PC-9 (cell line): ENCODE data around the gene TMEM232. TPM values are rescaled to one million over a fixed set of nuclear protein-coding genes. Genes with fewer than 3 reads are reported as not detected.

ENCODE experiments used
- BruUV-seq: library from RNA; stranded (reverse); fragments of 400-500 nt; replicated peaks from 2 replicates; lab custom pipeline; 2021; lab: Mats Ljungman, UMichigan
- CTCF ChIA-PET: fragments of 300-600 bp; sonication (Branson Sonifier 250); formaldehyde crosslinking; loops from one replicate; lab custom pipeline; 2022; ENCODE audit warnings: antibody characterized with exemption; lab: Charles Lee
- POLR2A ChIA-PET: fragments of 300-600 bp; sonication (Branson Sonifier 250); formaldehyde crosslinking; loops from one replicate; lab custom pipeline; 2022; ENCODE audit warnings: antibody characterized with exemption; ENCODE audit not compliant: unreplicated experiment; lab: Charles Lee
- DNase-seq, 2 experiments: peaks; one replicate each; pipeline versions ENCODE4 v3.0.0 to v3.0.0-alpha.2; 2015 to 2022; ENCODE audit warnings: mixed read lengths in 1 of 2
- H2AFZ ChIP-seq: fragments of 200-600 bp; sonication (generic); 2 replicates; pipeline ENCODE4 v1.8.1; 2017; ENCODE audit warnings: antibody characterized with exemption
- H3F3A ChIP-seq: fragments of 200-600 bp; sonication (generic); 2 replicates; pipeline ENCODE4 v1.8.1; 2017; ENCODE audit warnings: antibody characterized with exemption, mild to moderate bottlenecking, low read depth; ENCODE audit not compliant: insufficient read depth
- H3K27ac ChIP-seq: fragments of 200-600 bp; sonication (generic); 2 replicates; pipeline ENCODE4 v1.6.1; 2016; ENCODE audit warnings: mixed run types
- H3K27me3 ChIP-seq: fragments of 200-600 bp; sonication (generic); 2 replicates; pipeline ENCODE4 v1.6.1; 2016; ENCODE audit warnings: low read depth, mixed run types; ENCODE audit not compliant: insufficient read depth
- H3K36me3 ChIP-seq: fragments of 200-600 bp; sonication (generic); 2 replicates; pipeline ENCODE4 v1.6.1; 2016; ENCODE audit warnings: low read depth, mixed run types
- H3K4me1 ChIP-seq: fragments of 200-600 bp; sonication (generic); replicated peaks from 2 replicates; pipeline ENCODE4 v1.6.1; 2016; ENCODE audit warnings: mixed run types; ENCODE audit not compliant: insufficient read depth
- H3K4me2 ChIP-seq: fragments of 200-600 bp; sonication (generic); 2 replicates; pipeline ENCODE4 v1.6.1; 2017; ENCODE audit warnings: mixed run types
- H3K4me3 ChIP-seq: fragments of 200-600 bp; sonication (generic); 2 replicates; pipeline ENCODE4 v1.6.1; 2016; ENCODE audit warnings: mixed run types
- H3K79me2 ChIP-seq: fragments of 200-600 bp; sonication (generic); 2 replicates; pipeline ENCODE4 v1.6.1; 2017; ENCODE audit warnings: low read depth, mixed run types
- H3K9me2 ChIP-seq: fragments of 200-600 bp; sonication (generic); 2 replicates; pipeline ENCODE4 v1.8.1; 2017; ENCODE audit warnings: mild to moderate bottlenecking; ENCODE audit not compliant: insufficient read depth
- H3K9me3 ChIP-seq: fragments of 200-600 bp; sonication (generic); 2 replicates; pipeline ENCODE4 v1.8.1; 2016; ENCODE audit warnings: low read depth; ENCODE audit not compliant: insufficient read depth
- H4K20me1 ChIP-seq: fragments of 200-600 bp; sonication (generic); 2 replicates; pipeline ENCODE4 v1.8.1; 2017; ENCODE audit not compliant: insufficient read depth
- CTCF ChIP-seq: fragments of 200-600 bp; sonication (generic); conservative IDR thresholded peaks from 2 replicates; pipeline ENCODE4 v1.6.1; 2017; ENCODE audit warnings: mixed run types, antibody characterized with exemption, mild to moderate bottlenecking, moderate library complexity
- EZH2 ChIP-seq: fragments of 200-600 bp; sonication (generic); IDR thresholded peaks from 2 replicates; pipeline ENCODE4 v1.8.0; 2017; ENCODE audit warnings: antibody characterized with exemption, low read depth
- intact Hi-C: fragments of 100-400 bp; cut with micrococcal nuclease; formaldehyde crosslinking; loops from one replicate; pipeline ENCODE4 v1.10.0; 2022; ENCODE audit not compliant: unreplicated experiment
- total RNA-seq: library from RNA; stranded (reverse); gene quantifications from 2 replicates; pipeline ENCODE4 v1.2.3, GENCODE V29; 2021

Gene TMEM232
- total RNA-seq, 1 experiment from 2014 or later: 0.65 TPM

GRCh38 chr5:110612794-110613247 lies 113.7 kb downstream of the TMEM232 start:
- no peak overlapping the region for H3K27ac ChIP-seq
- H3F3A ChIP-seq: no peaks in the 10 kb centered on the region
- BruUV-seq: no TSS peak
- no peaks in the 10 kb centered on the region for H3K9me3 ChIP-seq
- no peaks in the 10 kb centered on the region for H3K79me2 ChIP-seq
- TF ChIP-seq EZH2: no peak
- TF ChIP-seq CTCF: no peak
- no peaks in the 10 kb centered on the region for H3K4me1 ChIP-seq
- no peaks in the 10 kb centered on the region for H4K20me1 ChIP-seq
- DNase-seq: no peak
- CTCF ChIA-PET: no interaction called here
- no peak overlapping the region for H3K4me3 ChIP-seq
- H3K4me2 ChIP-seq: no peak overlapping the region
- H2AFZ ChIP-seq: no peak overlapping the region
- no peaks in the 10 kb centered on the region for H3K27me3 ChIP-seq
- intact Hi-C loops: no loop called here
- POLR2A ChIA-PET: no interaction called here
- no peaks in the 10 kb centered on the region for H3K36me3 ChIP-seq
- no peaks in the 10 kb centered on the region for H3K9me2 ChIP-seq

- H3K79me2 ChIP-seq: no peaks in the 10 kb centered on the region
- BruUV-seq: no TSS peak
- no peaks in the 10 kb centered on the region for H3K9me3 ChIP-seq
- no peaks in the 10 kb centered on the region for H3K36me3 ChIP-seq
- no peak overlapping the region for H3K27ac ChIP-seq
- H3K4me1 ChIP-seq: no peaks in the 10 kb centered on the region
- ChIA-PET POLR2A (no interaction called here), CTCF (no interaction called here)
- TF ChIP-seq EZH2 (no peak), CTCF (no peak)
- intact Hi-C loops: no loop called here
- H3F3A ChIP-seq: no peaks in the 10 kb centered on the region
- no peak for DNase-seq
- no peak overlapping the region for H3K4me3 ChIP-seq
- H4K20me1 ChIP-seq: no peaks in the 10 kb centered on the region
- no peak overlapping the region for H3K4me2 ChIP-seq
- no peaks in the 10 kb centered on the region for H3K9me2 ChIP-seq
- H3K27me3 ChIP-seq: no peaks in the 10 kb centered on the region
- H2AFZ ChIP-seq: no peak overlapping the region
Observed at GRCh38 chr5:110611817-110612216, 114.7 kb downstream of the TMEM232 start.

GRCh38 chr5:110594866-110595265 lies 131.6 kb downstream of the TMEM232 start:
- H3K9me2 ChIP-seq: no peaks in the 10 kb centered on the region
- intact Hi-C loops: no loop called here
- no peak overlapping the region for H3K4me2 ChIP-seq
- H3K4me1 ChIP-seq: no peaks in the 10 kb centered on the region
- no peak overlapping the region for H3K4me3 ChIP-seq
- H3F3A ChIP-seq: no peaks in the 10 kb centered on the region
- H4K20me1 ChIP-seq: no peaks in the 10 kb centered on the region
- no peak overlapping the region for H3K27ac ChIP-seq
- no peaks in the 10 kb centered on the region for H3K27me3 ChIP-seq
- ChIA-PET POLR2A (no interaction called here), CTCF (no interaction called here)
- no TSS peak for BruUV-seq
- no peaks in the 10 kb centered on the region for H3K9me3 ChIP-seq
- no peak for TF ChIP-seq CTCF
- TF ChIP-seq EZH2: no peak
- H3K36me3 ChIP-seq: no peaks in the 10 kb centered on the region
- H2AFZ ChIP-seq: no peak overlapping the region
- H3K79me2 ChIP-seq: no peaks in the 10 kb centered on the region
- no peak for DNase-seq
